H1 (cell line): ENCODE results near the gene INA. TPM values are rescaled to one million over a fixed set of nuclear protein-coding genes. Genes with fewer than 3 reads are reported as not detected.
"Not testable (repeated sequence)": the region's sequence is repeated elsewhere in the genome, so short reads cannot be mapped to it uniquely, and the experiment has no call there.

Experiments
- CTCF ChIA-PET: fragments of 300-600 bp; sonication (Branson Sonifier 250); formaldehyde crosslinking; loops from one replicate; lab custom pipeline; 2021; ENCODE audit not compliant: partially characterized antibody; lab: Charles Lee
- POLR2A ChIA-PET: fragments of 300-600 bp; sonication (Branson Sonifier 250); formaldehyde crosslinking; loops from one replicate; lab custom pipeline; 2021; ENCODE audit warnings: inconsistent platforms; ENCODE audit not compliant: partially characterized antibody; lab: Charles Lee
- DNase-seq, 2 experiments: peaks; one replicate each; pipeline versions ENCODE4 v3.0.0 to v3.0.0-alpha.2; 2010 to 2022; ENCODE audit warnings: low spot score in 2 of 2, low read depth in 1 of 2, mixed read lengths in 1 of 2
- FAIRE-seq: peaks from 2 replicates; lab custom pipeline; 2011; peaks lifted over from hg19 to GRCh38; lab: Jason Lieb, UNC
- H2AFZ ChIP-seq: 2 replicates; pipeline ENCODE4 v1.8.1; 2012; ENCODE audit warnings: low read length, inconsistent platforms
- H2AK5ac ChIP-seq: 2 replicates; pipeline ENCODE4 v1.6.1; 2013; ENCODE audit warnings: low read depth, low read length
- H2BK120ac ChIP-seq: replicated peaks from 2 replicates; pipeline ENCODE3; 2013; ENCODE audit warnings: low read depth, low read length, inconsistent platforms
- H2BK12ac ChIP-seq: 2 replicates; pipeline ENCODE4 v1.6.1; 2013; ENCODE audit warnings: low read depth, low read length
- H2BK15ac ChIP-seq: 2 replicates; pipeline ENCODE4 v1.6.1; 2013; ENCODE audit warnings: low read length
- H2BK20ac ChIP-seq: 2 replicates; pipeline ENCODE4 v1.6.1; 2013; ENCODE audit warnings: low read length
- H2BK5ac ChIP-seq: 2 replicates; pipeline ENCODE4 v1.6.1; 2013; ENCODE audit warnings: low read depth, low read length
- H3K14ac ChIP-seq: 2 replicates; pipeline ENCODE4 v1.6.1; 2013; ENCODE audit warnings: inconsistent platforms; ENCODE audit not compliant: insufficient read length
- H3K18ac ChIP-seq: 2 replicates; pipeline ENCODE4 v1.6.1; 2013; ENCODE audit warnings: low read length; ENCODE audit errors: extremely low read depth
- H3K23ac ChIP-seq: 2 replicates; pipeline ENCODE4 v1.6.1; 2013; ENCODE audit warnings: inconsistent platforms; ENCODE audit not compliant: insufficient read length
- H3K23me2 ChIP-seq: 2 replicates; pipeline ENCODE4 v1.6.1; 2013; ENCODE audit warnings: low read depth, low read length
- H3K27ac ChIP-seq: 2 replicates; pipeline ENCODE4 v1.6.1; 2011; ENCODE audit warnings: low read depth, low read length, inconsistent platforms
- H3K27me3 ChIP-seq, 4 experiments: replicated peaks in 1 of 4; 1 replicate in 1 of 4; 2 replicates in 3 of 4; pipeline versions ENCODE4 v1.6.1 to v1.8.1; 2011 to 2013; ENCODE audit warnings: low read length in 3 of 4, mild to moderate bottlenecking in 3 of 4, inconsistent platforms in 2 of 4, mixed read lengths in 2 of 4, moderate library complexity in 1 of 4; ENCODE audit not compliant: control insufficient read depth in 3 of 4, insufficient read depth in 3 of 4; ENCODE audit errors: extremely low read depth in 1 of 4
- H3K36me3 ChIP-seq, 4 experiments: 2 replicates each; pipeline versions ENCODE4 v1.6.1 to v1.8.1; 2011 to 2013; ENCODE audit warnings: mild to moderate bottlenecking in 4 of 4, low read length in 3 of 4, moderate library complexity in 2 of 4, control low read depth in 1 of 4, inconsistent platforms in 1 of 4; ENCODE audit not compliant: insufficient read depth in 4 of 4, control insufficient read depth in 2 of 4
- H3K4ac ChIP-seq: replicated peaks from 2 replicates; pipeline ENCODE3; 2013; ENCODE audit warnings: low read length, low read depth, mixed read lengths, inconsistent platforms; ENCODE audit not compliant: insufficient read length
- H3K4me1 ChIP-seq, 4 experiments: replicated peaks in 1 of 4; 1 replicate in 1 of 4; 2 replicates in 3 of 4; pipeline versions ENCODE4 v1.6.1 to v1.8.1; 2011 to 2013; ENCODE audit warnings: low read length in 3 of 4, inconsistent platforms in 2 of 4, mixed read lengths in 1 of 4; ENCODE audit not compliant: insufficient read depth in 4 of 4, control insufficient read depth in 3 of 4
- H3K4me2 ChIP-seq, 2 experiments: 2 replicates each; pipeline versions ENCODE4 v1.6.1 to v1.8.1; 2011 to 2013; ENCODE audit warnings: low read depth in 2 of 2, low read length in 2 of 2, control low read depth in 1 of 2, inconsistent platforms in 1 of 2, mild to moderate bottlenecking in 1 of 2; ENCODE audit not compliant: insufficient read depth in 1 of 2
- H3K4me3 ChIP-seq, 4 experiments: fragments of 200-600, 300-600 bp in 1 of 4; sonication (generic), shearing (Covaris generic), sonication (Bioruptor Twin) in 1 of 4; 2 replicates each; pipeline versions ENCODE4 v1.5.1 to v1.8.1; 2011 to 2016; ENCODE audit warnings: low read length in 4 of 4, low read depth in 3 of 4, control low read depth in 2 of 4, inconsistent platforms in 2 of 4, mild to moderate bottlenecking in 2 of 4, mixed read lengths in 1 of 4, moderate library complexity in 1 of 4; ENCODE audit not compliant: insufficient read depth in 2 of 4; ENCODE audit errors: extremely low read depth in 1 of 4
- H3K56ac ChIP-seq: replicated peaks from 2 replicates; pipeline ENCODE3; 2013; ENCODE audit warnings: low read depth, mild to moderate bottlenecking, mixed read lengths, low read length, inconsistent platforms; ENCODE audit not compliant: insufficient read length
- H3K79me1 ChIP-seq: 2 replicates; pipeline ENCODE4 v1.6.1; 2013; ENCODE audit warnings: low read depth, low read length, control low read depth
- H3K79me2 ChIP-seq, 2 experiments: 2 replicates each; pipeline versions ENCODE4 v1.6.1 to v1.8.1; 2012 to 2013; ENCODE audit warnings: low read length in 2 of 2, mild to moderate bottlenecking in 2 of 2, inconsistent platforms in 1 of 2; ENCODE audit not compliant: insufficient read depth in 2 of 2, control insufficient read depth in 1 of 2
- H3K9ac ChIP-seq, 4 experiments: replicated peaks in 1 of 4; 1 replicate in 1 of 4; 2 replicates in 3 of 4; pipeline versions ENCODE4 v1.6.1 to v1.8.1; 2011 to 2013; ENCODE audit warnings: low read depth in 3 of 4, low read length in 3 of 4, control low read depth in 2 of 4, mild to moderate bottlenecking in 2 of 4, moderate library complexity in 2 of 4, inconsistent platforms in 1 of 4; ENCODE audit errors: extremely low read depth in 1 of 4
- H3K9me3 ChIP-seq, 2 experiments: 2 replicates each; pipeline versions ENCODE4 v1.6.1 to v1.8.1; 2012 to 2013; ENCODE audit warnings: mild to moderate bottlenecking in 2 of 2, moderate library complexity in 2 of 2, control low read depth in 1 of 2, inconsistent platforms in 1 of 2, low read depth in 1 of 2, low read length in 1 of 2, mixed read lengths in 1 of 2; ENCODE audit not compliant: insufficient read depth in 2 of 2
- H4K20me1 ChIP-seq, 2 experiments: replicated peaks in 1 of 2; 2 replicates each; pipeline versions ENCODE3 to v1.8.1; 2011 to 2013; ENCODE audit warnings: inconsistent platforms in 2 of 2, low read length in 2 of 2, mild to moderate bottlenecking in 1 of 2; ENCODE audit not compliant: insufficient read depth in 2 of 2, control insufficient read depth in 1 of 2
- H4K5ac ChIP-seq: 2 replicates; pipeline ENCODE4 v1.6.1; 2013; ENCODE audit warnings: low read length, low read depth, mixed read lengths, inconsistent platforms; ENCODE audit not compliant: insufficient read length
- H4K8ac ChIP-seq: 2 replicates; pipeline ENCODE4 v1.8.0; 2013; ENCODE audit warnings: mild to moderate bottlenecking, moderate library complexity, low read length, inconsistent platforms; ENCODE audit not compliant: insufficient read depth; ENCODE audit errors: extremely low read depth
- H4K91ac ChIP-seq: replicated peaks from 2 replicates; pipeline ENCODE3; 2013; ENCODE audit warnings: low read length, mixed read lengths, inconsistent platforms; ENCODE audit not compliant: insufficient read length
- WGBS, 2 experiments: shearing (Covaris generic) in 1 of 2; methylation state at CpG; one replicate each; pipeline versions ENCODE4 v1.1.6 to v1.1.7; 2013 to 2015; ENCODE audit warnings: low lambda C conversion rate in 2 of 2, mixed read lengths in 2 of 2, inconsistent platforms in 1 of 2, low coverage in 1 of 2, missing lambda C conversion rate in 1 of 2; ENCODE audit not compliant: insufficient replicate concordance in 2 of 2, insufficient coverage in 1 of 2, insufficient read length in 1 of 2; ENCODE audit errors: extremely low coverage in 1 of 2, missing lambda C conversion rate in 1 of 2; 5-methylcytosine and 5-hydroxymethylcytosine counted together
- polyA plus RNA-seq, 7 experiments: library from polyadenylated mRNA; depleted of rRNA in 3 of 7; stranded (reverse) in 5 of 7; unstranded in 2 of 7; fragments of >200 nt in 5 of 7; fragments of 200-250 nt in 2 of 7; gene quantifications; 1 replicate in 5 of 7; 2 replicates in 1 of 7; 4 replicates in 1 of 7; pipeline versions ENCODE4 v1.2.1 to v1.2.3, GENCODE V29; 2011 to 2013; ENCODE audit warnings: missing spikeins in 2 of 7, mixed read lengths in 2 of 7
- total RNA-seq: library from RNA; stranded (reverse); fragmentation: NEBNext Ultra II Directional; extraction: Animal tissue kit (Norgen Biotek cat#: 25700); gene quantifications from 2 replicates; pipeline ENCODE4 v1.2.1, GENCODE V29; 2021

INA gene
- total and polyA plus RNA-seq, 2 of the 8 experiments (the other 6 are each of a cell fraction or from before 2014, with no cell fraction given): 17.1 to 18.1 TPM

- CTCF ChIA-PET, FAIRE-seq, H3K14ac ChIP-seq, H3K23ac ChIP-seq, H4K5ac ChIP-seq, H3K79me2 ChIP-seq, H2BK15ac ChIP-seq, H4K91ac ChIP-seq, H3K79me1 ChIP-seq, POLR2A ChIA-PET, H2BK5ac ChIP-seq, H3K27ac ChIP-seq, H3K4me2 ChIP-seq, H3K4me1 ChIP-seq, H3K18ac ChIP-seq, H2AK5ac ChIP-seq, H4K8ac ChIP-seq, H2BK12ac ChIP-seq, H2BK120ac ChIP-seq, H4K20me1 ChIP-seq, H3K27me3 ChIP-seq, H3K56ac ChIP-seq, H2AFZ ChIP-seq, DNase-seq, H2BK20ac ChIP-seq, H3K4me3 ChIP-seq, H3K4ac ChIP-seq, H3K9ac ChIP-seq, H3K23me2 ChIP-seq, H3K36me3 ChIP-seq: not testable (repeated sequence)
- peaks cover 7 to 14% of the 10 kb centered on the region in 2 experiments; a peak in 3 of 4 replicates for H3K9me3 ChIP-seq
- 94% methylated on average over 4 of the region's 4 CpGs; no CpG with 5 or more reads in 1 of the 2 experiments for WGBS, 2 experiments
Measured at GRCh38 chr10:103258928-103259327, 18.0 kb upstream of the INA start.
